Tibial nerve (tissue), 3 donors: ENCODE data around the gene GPR171.

ENCODE experiments used
- CTCF ChIP-seq, 5 experiments: fragments of 200-600 bp in 3 of 5; fragments of 450-650 bp in 2 of 5; sonication (generic) in 3 of 5; IDR thresholded peaks; one replicate each; pipeline ENCODE4 v1.5.1; 2016 to 2019; ENCODE audit warnings: antibody characterized with exemption in 5 of 5, mild to moderate bottlenecking in 3 of 5, moderate library complexity in 2 of 5
- POLR2A ChIP-seq, 2 donors: fragments of 450-650 bp; IDR thresholded peaks; one replicate each; pipeline ENCODE4 v1.6.1; 2017; ENCODE audit warnings: antibody characterized with exemption in 2 of 2, mild to moderate bottlenecking in 2 of 2, moderate library complexity in 2 of 2

- TF ChIP-seq CTCF (IDR thresholded peaks at IDR 0.05) (peak; percentile 86 to 92 (median 92)), POLR2A (IDR thresholded peaks at IDR 0.05) (no peak)
These were observed 25.0 kb upstream of the GPR171 start for GRCh38 chr3:151227807-151228665.
